CD4-positive, alpha-beta memory T cell (primary cell): Measurements from ENCODE around the gene NDUFB10. TPM values are rescaled to one million over a fixed set of nuclear protein-coding genes. Genes with fewer than 3 reads are reported as not detected.
A peak's percentile ranks its signal among the peaks of the same experiment; 100 is the strongest.

ENCODE experiments used
- CTCF ChIA-PET: fragments of 350-600 bp; sonication (Branson Sonifier 250); formaldehyde crosslinking; loops from one replicate; lab custom pipeline; 2021; ENCODE audit warnings: inconsistent platforms; ENCODE audit not compliant: partially characterized antibody; lab: Charles Lee
- POLR2A ChIA-PET: fragments of 350-600 bp; sonication (Branson Sonifier 250); formaldehyde crosslinking; loops from one replicate; lab custom pipeline; 2021; ENCODE audit not compliant: partially characterized antibody; lab: Charles Lee
- DNase-seq, 5 donors: peaks; one replicate each; pipeline versions ENCODE4 v3.0.0 to v3.0.0-alpha.2; 2020 to 2022; ENCODE audit warnings: mixed read lengths in 1 of 5
- H3K27ac ChIP-seq: one replicate; pipeline ENCODE4 v1.7.0; 2013; ENCODE audit warnings: low read depth, low read length
- H3K27me3 ChIP-seq: 2 replicates; pipeline ENCODE4 v1.7.0; 2013; ENCODE audit warnings: mild to moderate bottlenecking, low read length, moderate library complexity; ENCODE audit not compliant: insufficient read depth
- H3K36me3 ChIP-seq: 2 replicates; pipeline ENCODE4 v1.7.0; 2013; ENCODE audit warnings: mild to moderate bottlenecking, low read length, moderate library complexity; ENCODE audit not compliant: insufficient read depth
- H3K4me1 ChIP-seq: 2 replicates; pipeline ENCODE4 v1.7.0; 2013; ENCODE audit warnings: mild to moderate bottlenecking, low read length, moderate library complexity; ENCODE audit not compliant: insufficient read depth
- H3K4me3 ChIP-seq, 2 donors: one replicate each; pipeline ENCODE4 v1.7.0; 2013; ENCODE audit warnings: low read length in 2 of 2, mild to moderate bottlenecking in 1 of 2
- H3K9me3 ChIP-seq, 2 donors: one replicate each; pipeline ENCODE4 v1.7.0; 2013; ENCODE audit warnings: low read length in 2 of 2, control low read depth in 1 of 2; ENCODE audit not compliant: control insufficient read depth in 1 of 2
- H3K27ac Mint-ChIP-seq, 7 donors: one replicate each; pipeline ENCODE4 v1.8.0; 2020 to 2021; ENCODE audit warnings: mixed read lengths in 7 of 7, mild to moderate bottlenecking in 6 of 7, inconsistent platforms in 3 of 7, moderate library complexity in 3 of 7
- H3K27me3 Mint-ChIP-seq, 2 donors: one replicate each; pipeline ENCODE4 v1.8.0; 2020 to 2021; ENCODE audit warnings: mixed read lengths in 2 of 2
- H3K36me3 Mint-ChIP-seq, 2 donors: one replicate each; pipeline ENCODE4 v1.8.0; 2020 to 2021; ENCODE audit warnings: mixed read lengths in 2 of 2, inconsistent platforms in 1 of 2, mild to moderate bottlenecking in 1 of 2
- H3K4me1 Mint-ChIP-seq, 4 donors: one replicate each; pipeline ENCODE4 v1.8.0; 2020 to 2021; ENCODE audit warnings: mixed read lengths in 4 of 4, mild to moderate bottlenecking in 1 of 4
- H3K4me3 Mint-ChIP-seq, 8 donors: one replicate each; pipeline ENCODE4 v1.8.0; 2020 to 2021; ENCODE audit warnings: mixed read lengths in 8 of 8, mild to moderate bottlenecking in 7 of 8, moderate library complexity in 6 of 8, inconsistent platforms in 3 of 8
- H3K9me3 Mint-ChIP-seq, 8 donors: one replicate each; pipeline ENCODE4 v1.8.0; 2020 to 2021; ENCODE audit warnings: mixed read lengths in 8 of 8, mild to moderate bottlenecking in 5 of 8, inconsistent platforms in 3 of 8, moderate library complexity in 1 of 8
- intact Hi-C: fragments of 100-400 bp; cut with micrococcal nuclease; formaldehyde crosslinking; loops from one replicate; pipeline ENCODE4 v1.15.1; 2023
- polyA plus RNA-seq, 2 donors: library from polyadenylated mRNA; unstranded; fragments of 300-500 nt; fragmentation: Illumina TruSeq; gene quantifications; one replicate each; pipeline ENCODE4 v1.2.3, GENCODE V29; 2021
- total RNA-seq, 2 experiments: library from RNA; stranded (reverse); gene quantifications; one replicate each; pipeline ENCODE4 v1.2.3, GENCODE V29; 2021

NDUFB10 gene
- total and polyA plus RNA-seq, 4 experiments from 2014 or later = 76.5 to 223 (median 146) TPM

GRCh38 chr16:1926271-1926670, 33.1 kb upstream of the NDUFB10 start:
- H3K27ac Mint-ChIP-seq = no peak overlapping the region
- Histone ChIP-seq H3K4me3 (no peak overlapping the region), H3K36me3 (no peaks in the 10 kb centered on the region), H3K4me1 (peaks cover 6% of the 10 kb centered on the region), H3K27ac (no peak overlapping the region), H3K27me3 (peaks cover 11% of the 10 kb centered on the region), H3K9me3 (no peaks in the 10 kb centered on the region)
- H3K4me3 Mint-ChIP-seq = no peak overlapping the region
- no peak for DNase-seq
- CTCF ChIA-PET = interaction anchor here (0.6 to 1.0 kb wide), 2 partner anchors 214 to 961 kb away, joined by 3 to 4 read pairs; no protein-coding TSS in a partner anchor
- peaks cover 0 to 2% (median 0%) of the 10 kb centered on the region in 8 donors for H3K9me3 Mint-ChIP-seq
- intact Hi-C loops = loop anchor here (5.0 to 10.0 kb wide), 2 partner anchors 564 to 621 kb away; partner anchors contain the start of gene UBE2I
- POLR2A ChIA-PET = no interaction called here
- H3K36me3 Mint-ChIP-seq = no peaks in the 10 kb centered on the region
- peaks cover 2 to 6% (median 4%) of the 10 kb centered on the region in 4 donors for H3K4me1 Mint-ChIP-seq
- peaks cover 12 to 14% of the 10 kb centered on the region in 2 donors for H3K27me3 Mint-ChIP-seq

GRCh38 chr16:1929105-1929504, 30.2 kb upstream of the NDUFB10 start:
- Histone ChIP-seq H3K27ac (peak overlapping the region; percentile 13), H3K9me3 (no peaks in the 10 kb centered on the region), H3K27me3 (no peaks in the 10 kb centered on the region), H3K4me3 (peak overlapping the region in 1 of 2 donors; percentile 28), H3K36me3 (no peaks in the 10 kb centered on the region), H3K4me1 (peaks cover 6% of the 10 kb centered on the region)
- peak overlapping the region in 5 of 7 donors; percentile 38 to 70 (median 44) for H3K27ac Mint-ChIP-seq
- peak overlapping the region; percentile 69 to 85 (median 80) for H3K4me3 Mint-ChIP-seq
- POLR2A ChIA-PET = interaction anchor here (0.6 to 1.3 kb wide), 7 partner anchors 14 to 566 kb away, joined by 3 to 7 read pairs (median 3); partner anchors contain the start of genes FAHD1, HAGH, MSRB1 and RPS2
- CTCF ChIA-PET = interaction anchor here (0.7 to 1.7 kb wide), 10 partner anchors 9 to 147 kb away, joined by 3 to 8 read pairs (median 4); partner anchors contain the start of genes NUBP2 and SPSB3
- no peaks in the 10 kb centered on the region for H3K27me3 Mint-ChIP-seq
- H3K9me3 Mint-ChIP-seq = no peaks in the 10 kb centered on the region
- no peaks in the 10 kb centered on the region for H3K36me3 Mint-ChIP-seq
- intact Hi-C loops = loop anchor here (1.0 to 10.0 kb wide), 4 partner anchors 66 to 624 kb away; partner anchors contain the start of genes MRPS34 and UBE2I
- H3K4me1 Mint-ChIP-seq = peaks cover 2 to 4% (median 4%) of the 10 kb centered on the region in 4 donors
- peak in 1 of 5 donors; percentile 39 for DNase-seq

- DNase-seq = peak; percentile 82 to 92 (median 90)
- H3K27ac ChIP-seq = peak overlapping the region; percentile 13
- H3K4me3 ChIP-seq = peak overlapping the region in 1 of 2 donors; percentile 28
- H3K27me3 ChIP-seq = no peaks in the 10 kb centered on the region
- H3K4me3 Mint-ChIP-seq = peak overlapping the region in 4 of 8 donors; percentile 39 to 68 (median 52)
- CTCF ChIA-PET = interaction anchor here (0.7 to 1.7 kb wide), 7 partner anchors 10 to 147 kb away, joined by 3 to 8 read pairs (median 4); partner anchors contain the start of genes NUBP2 and SPSB3
- intact Hi-C loops = loop anchor here (1.0 to 10.0 kb wide), 4 partner anchors 66 to 625 kb away; partner anchors contain the start of genes MRPS34 and UBE2I
- H3K27me3 Mint-ChIP-seq = no peaks in the 10 kb centered on the region
- H3K4me1 Mint-ChIP-seq = peaks cover 2 to 4% (median 4%) of the 10 kb centered on the region in 4 donors
- H3K36me3 Mint-ChIP-seq = no peaks in the 10 kb centered on the region
- no peak overlapping the region for H3K27ac Mint-ChIP-seq
- no peaks in the 10 kb centered on the region for H3K36me3 ChIP-seq
- no peaks in the 10 kb centered on the region for H3K9me3 ChIP-seq
- H3K4me1 ChIP-seq = peaks cover 6% of the 10 kb centered on the region
- no peaks in the 10 kb centered on the region for H3K9me3 Mint-ChIP-seq
- POLR2A ChIA-PET = interaction anchor here (0.6 to 1.3 kb wide), 6 partner anchors 14 to 566 kb away, joined by 3 to 7 read pairs (median 4); partner anchors contain the start of genes FAHD1, HAGH, MSRB1 and RPS2
Observed at GRCh38 chr16:1929578-1930337, 29.6 kb upstream of the NDUFB10 start.

GRCh38 chr16:1930338-1930720, 29.0 kb upstream of the NDUFB10 start:
- CTCF ChIA-PET = interaction anchor here (0.7 kb wide), 1 partner anchor 1945 kb away, joined by 3 read pairs; no protein-coding TSS in a partner anchor
- intact Hi-C loops = no loop called here
- H3K4me1 ChIP-seq = peaks cover 6% of the 10 kb centered on the region
- peak in 1 of 5 donors; percentile 40 for DNase-seq
- H3K36me3 Mint-ChIP-seq = no peaks in the 10 kb centered on the region
- no peak overlapping the region for H3K4me3 ChIP-seq
- no peak overlapping the region for H3K4me3 Mint-ChIP-seq
- H3K27me3 Mint-ChIP-seq = no peaks in the 10 kb centered on the region
- no peaks in the 10 kb centered on the region for H3K9me3 Mint-ChIP-seq
- H3K27me3 ChIP-seq = no peaks in the 10 kb centered on the region
- H3K27ac Mint-ChIP-seq = no peak overlapping the region
- peaks cover 2 to 4% (median 4%) of the 10 kb centered on the region in 4 donors for H3K4me1 Mint-ChIP-seq
- no peak overlapping the region for H3K27ac ChIP-seq
- no peaks in the 10 kb centered on the region for H3K36me3 ChIP-seq
- POLR2A ChIA-PET = no interaction called here
- no peaks in the 10 kb centered on the region for H3K9me3 ChIP-seq

- Mint-ChIP-seq H3K4me3 (no peak overlapping the region), H3K36me3 (no peaks in the 10 kb centered on the region), H3K27me3 (no peaks in the 10 kb centered on the region), H3K9me3 (no peaks in the 10 kb centered on the region), H3K4me1 (peaks cover 2 to 4% (median 4%) of the 10 kb centered on the region in 4 donors), H3K27ac (no peak overlapping the region)
- DNase-seq = no peak
- Histone ChIP-seq H3K27me3 (no peaks in the 10 kb centered on the region), H3K4me3 (no peak overlapping the region), H3K27ac (no peak overlapping the region), H3K9me3 (no peaks in the 10 kb centered on the region), H3K4me1 (peaks cover 6% of the 10 kb centered on the region), H3K36me3 (no peaks in the 10 kb centered on the region)
- POLR2A ChIA-PET = no interaction called here
- intact Hi-C loops = no loop called here
- CTCF ChIA-PET = no interaction called here
Observed at GRCh38 chr16:1932050-1933028, 27.0 kb upstream of the NDUFB10 start.

GRCh38 chr16:1933097-1933661, 26.2 kb upstream of the NDUFB10 start:
- Mint-ChIP-seq H3K27ac (no peak overlapping the region), H3K4me1 (peaks cover 2 to 4% (median 3%) of the 10 kb centered on the region in 4 donors), H3K4me3 (no peak overlapping the region), H3K27me3 (no peaks in the 10 kb centered on the region), H3K9me3 (no peaks in the 10 kb centered on the region), H3K36me3 (peaks cover 0 to 3% of the 10 kb centered on the region in 2 donors)
- no peak overlapping the region for H3K27ac ChIP-seq
- ChIA-PET POLR2A (no interaction called here), CTCF (no interaction called here)
- no peak for DNase-seq
- H3K4me3 ChIP-seq = no peak overlapping the region
- no peaks in the 10 kb centered on the region for H3K9me3 ChIP-seq
- peaks cover 3% of the 10 kb centered on the region for H3K36me3 ChIP-seq
- intact Hi-C loops = no loop called here
- H3K4me1 ChIP-seq = peaks cover 6% of the 10 kb centered on the region
- H3K27me3 ChIP-seq = no peaks in the 10 kb centered on the region
